ENCODE measurements around the gene DIPK1A. TPM values are rescaled to one million over a fixed set of nuclear protein-coding genes. Genes with fewer than 3 reads are reported as not detected.
A peak's percentile ranks its signal among the peaks of the same experiment; 100 is the strongest.

Gene DIPK1A
- total and polyA plus RNA-seq, 9 donors: 4.7 to 15.4 (median 8.6) TPM

GRCh38 chr1:92822879-92823278 lies 138.4 kb downstream of the DIPK1A start:
- no peak for DNase-seq

DNA sequence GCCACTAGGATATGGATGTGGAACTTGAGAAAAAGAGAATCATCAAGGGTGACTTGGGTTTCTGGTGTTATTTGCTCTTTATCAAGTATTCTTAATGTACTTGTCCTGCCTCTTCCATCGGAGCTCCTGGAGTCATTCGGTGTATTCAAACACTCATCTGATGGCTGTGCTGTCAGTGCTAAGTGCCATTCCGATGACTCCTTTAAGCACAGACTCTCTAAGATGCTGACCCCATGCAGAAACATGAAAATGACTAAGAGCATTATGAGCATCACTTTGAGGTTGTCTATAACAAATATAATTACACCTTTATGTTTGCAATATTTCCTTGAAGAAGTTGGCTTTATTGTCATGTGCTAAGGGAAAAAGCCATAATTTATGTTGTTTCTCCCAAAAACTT lies 140.7 kb downstream of the DIPK1A start:
- TF ChIP-seq CTCF (IDR thresholded peaks at IDR 0.05) (no peak), POLR2A (IDR thresholded peaks at IDR 0.05) (no peak), EP300 (IDR thresholded peaks at IDR 0.05) (no peak)
- intact Hi-C loops (cut with DNase I): no loop called here
- DNase-seq: no peak
- no peaks in the 10 kb centered on the region for H3K36me3 ChIP-seq
- no peaks in the 10 kb centered on the region for H3K27me3 ChIP-seq
- no peaks in the 10 kb centered on the region for H3K9me3 ChIP-seq
- no peaks in the 10 kb centered on the region for H3K4me1 ChIP-seq (ENCODE audit: insufficient read depth)
- H3K4me3 ChIP-seq: no peak overlapping the region
- no peak overlapping the region for H3K27ac ChIP-seq
- 90 to 95% (median 93%) methylated on average over 3 of the region's 3 CpGs for WGBS, 3 donors

More at GRCh38 chr1:92822879-92823278, 138.4 kb downstream of the DIPK1A start:
- 91 to 93% (median 92%) methylated on average over 3 of the region's 3 CpGs for WGBS, 3 donors
- intact Hi-C loops (cut with DNase I): no loop called here
- Histone ChIP-seq H3K27me3 (no peaks in the 10 kb centered on the region), H3K4me1 (ENCODE audit: insufficient read depth) (no peaks in the 10 kb centered on the region), H3K36me3 (no peaks in the 10 kb centered on the region), H3K4me3 (no peak overlapping the region), H3K9me3 (no peaks in the 10 kb centered on the region), H3K27ac (no peak overlapping the region)
- no peak for TF ChIP-seq POLR2A (IDR thresholded peaks at IDR 0.05)

GRCh38 chr1:92820024-92820423 lies 141.2 kb downstream of the DIPK1A start:
- DNase-seq: no peak
- H3K27me3 ChIP-seq: no peaks in the 10 kb centered on the region
- no peak overlapping the region for H3K27ac ChIP-seq
- H3K4me1 ChIP-seq (ENCODE audit: insufficient read depth): no peaks in the 10 kb centered on the region
- WGBS, 3 donors: 50 to 57% (median 56%) methylated on average over 3 of the region's 3 CpGs
- TF ChIP-seq CTCF (IDR thresholded peaks at IDR 0.05) (no peak), EP300 (IDR thresholded peaks at IDR 0.05) (no peak), POLR2A (IDR thresholded peaks at IDR 0.05) (no peak)
- no peaks in the 10 kb centered on the region for H3K9me3 ChIP-seq
- no peak overlapping the region for H3K4me3 ChIP-seq
- H3K36me3 ChIP-seq: no peaks in the 10 kb centered on the region
- intact Hi-C loops (cut with DNase I): no loop called here

DNA sequence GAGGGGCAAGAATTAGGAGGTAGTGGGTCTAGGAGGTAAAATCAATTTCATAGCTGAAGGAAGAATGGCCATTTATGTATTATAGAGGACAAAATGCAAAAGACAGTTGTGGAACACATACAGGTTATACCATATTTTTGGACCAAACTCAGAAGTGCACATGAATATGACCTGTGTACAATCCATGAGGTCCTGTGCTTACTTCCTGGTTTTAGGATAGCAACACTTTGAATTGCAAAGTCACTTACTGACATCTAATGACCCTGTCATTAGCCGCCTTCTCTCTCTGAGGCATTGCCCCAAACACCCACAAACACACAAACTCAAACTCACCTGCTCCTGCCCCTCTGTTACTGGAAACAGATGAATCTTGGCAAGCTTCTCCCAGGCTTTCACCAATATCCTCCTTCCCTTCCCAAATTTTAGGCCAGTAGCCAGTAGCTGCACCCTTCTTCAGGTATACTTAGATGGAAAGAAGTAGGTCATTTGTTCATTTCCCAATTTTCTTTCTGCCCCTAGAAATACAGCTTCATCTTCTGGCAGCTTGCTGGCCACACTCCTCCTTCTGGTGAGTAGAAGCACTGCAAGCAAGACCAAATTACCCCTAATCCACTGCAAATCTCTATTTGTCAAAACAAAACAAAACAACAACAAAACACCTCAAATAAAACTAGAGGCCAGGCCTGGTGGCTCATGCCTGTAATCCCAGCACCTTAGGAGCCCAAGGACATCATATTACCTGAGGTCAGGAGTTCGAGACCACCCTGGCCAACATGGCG lies 143.1 kb downstream of the DIPK1A start:
- no peaks in the 10 kb centered on the region for H3K27me3 ChIP-seq
- H3K9me3 ChIP-seq: no peaks in the 10 kb centered on the region
- no peak overlapping the region for H3K27ac ChIP-seq
- no peaks in the 10 kb centered on the region for H3K4me1 ChIP-seq (ENCODE audit: insufficient read depth)
- H3K4me3 ChIP-seq: no peak overlapping the region
- DNase-seq: no peak
- TF ChIP-seq CTCF (IDR thresholded peaks at IDR 0.05) (peak in 2 of 3 donors; percentile 24 to 26), POLR2A (IDR thresholded peaks at IDR 0.05) (no peak)
- 91 to 96% (median 91%) methylated on average over 3 of the region's 3 CpGs for WGBS, 3 donors
- intact Hi-C loops (cut with DNase I): loop anchor here in 1 of 4 donors (10.0 kb wide), 1 partner anchor 63 kb away; no protein-coding TSS in a partner anchor
- H3K36me3 ChIP-seq: no peaks in the 10 kb centered on the region

GRCh38 chr1:92817137-92817697 lies 144.0 kb downstream of the DIPK1A start:
- no peaks in the 10 kb centered on the region for H3K4me1 ChIP-seq (ENCODE audit: insufficient read depth)
- no peaks in the 10 kb centered on the region for H3K27me3 ChIP-seq
- no peaks in the 10 kb centered on the region for H3K36me3 ChIP-seq
- intact Hi-C loops (cut with DNase I): loop anchor here in 1 of 4 donors (10.0 kb wide), 1 partner anchor 62 kb away; no protein-coding TSS in a partner anchor
- H3K9me3 ChIP-seq: no peaks in the 10 kb centered on the region
- no peak overlapping the region for H3K27ac ChIP-seq
- H3K4me3 ChIP-seq: no peak overlapping the region
- TF ChIP-seq POLR2A (IDR thresholded peaks at IDR 0.05): no peak
- no peak for TF ChIP-seq CTCF (IDR thresholded peaks at IDR 0.05)
- TF ChIP-seq EP300 (IDR thresholded peaks at IDR 0.05): no peak
- WGBS, 3 donors: 62 to 85% (median 65%) methylated on average over 1 of the region's 1 CpG
- DNase-seq: no peak
